Heart left ventricle (tissue), 16 donors: Measurements from ENCODE around the gene TRIM75. TPM values are rescaled to one million over a fixed set of nuclear protein-coding genes. Genes with fewer than 3 reads are reported as not detected.

Source experiments
- ATAC-seq, 4 donors: fragments of 200-7000 bp; cut with Tn5 transposase; one replicate each; pipeline ENCODE4 v1.9.1; 2020 to 2022; ENCODE audit warnings: moderate library complexity in 4 of 4, mild to moderate bottlenecking in 3 of 4, moderate number of reproducible peaks in 1 of 4
- DNase-seq, 5 donors: peaks; one replicate each; pipeline ENCODE4 v3.0.0-alpha.2; 2020
- H3K27ac ChIP-seq, 12 donors: fragments of 200-600 bp; sonication (generic) in 4 of 12; one replicate each; pipeline versions ENCODE4 v1.5.0 to v1.8.0; 2016 to 2022; ENCODE audit warnings: mild to moderate bottlenecking in 2 of 12
- H3K27me3 ChIP-seq, 9 donors: fragments of 200-600 bp; sonication (generic) in 2 of 9; one replicate each; pipeline versions ENCODE4 v1.5.1 to v1.8.0; 2016 to 2022; ENCODE audit warnings: mild to moderate bottlenecking in 3 of 9
- H3K36me3 ChIP-seq, 9 donors: fragments of 200-600 bp; sonication (generic) in 2 of 9; one replicate each; pipeline versions ENCODE4 v1.5.0 to v1.8.0; 2018 to 2022; ENCODE audit warnings: mild to moderate bottlenecking in 2 of 9
- H3K4me1 ChIP-seq, 12 donors: fragments of 200-600 bp; sonication (generic) in 4 of 12; one replicate each; pipeline versions ENCODE4 v1.5.0 to v1.8.0; 2016 to 2022; ENCODE audit warnings: mild to moderate bottlenecking in 3 of 12
- H3K4me3 ChIP-seq, 12 donors: fragments of 200-600 bp; sonication (generic) in 4 of 12; one replicate each; pipeline versions ENCODE4 v1.5.0 to v1.8.0; 2017 to 2022; ENCODE audit warnings: mild to moderate bottlenecking in 9 of 12, moderate library complexity in 4 of 12
- H3K9me3 ChIP-seq, 12 donors: fragments of 200-600 bp; sonication (generic) in 4 of 12; one replicate each; pipeline versions ENCODE4 v1.5.0 to v1.8.0; 2016 to 2022; ENCODE audit warnings: mild to moderate bottlenecking in 1 of 12
- CTCF ChIP-seq, 12 donors: fragments of 200-600 bp; sonication (generic) in 4 of 12; IDR thresholded peaks; one replicate each; pipeline versions ENCODE4 v1.5.0 to v1.8.0; 2018 to 2022; ENCODE audit warnings: antibody characterized with exemption in 12 of 12, mild to moderate bottlenecking in 5 of 12
- POLR2A ChIP-seq, 2 donors: fragments of 450-650 bp; IDR thresholded peaks; one replicate each; pipeline ENCODE4 v1.6.1; 2017; ENCODE audit warnings: antibody characterized with exemption in 2 of 2, mild to moderate bottlenecking in 2 of 2, moderate library complexity in 2 of 2
- WGBS, 4 donors: extraction: QIAGEN DNeasy Blood & Tissue Kit in 2 of 4; methylation state at CpG; one replicate each; pipeline versions ENCODE4 v1.1.5 to v1.1.7; 2013 to 2018; 5-methylcytosine and 5-hydroxymethylcytosine counted together
- intact Hi-C, 10 donors: fragments of 100-400 bp; cut with DNase I; formaldehyde crosslinking; loops; one replicate each; pipeline versions ENCODE4 v1.11.1 to v1.14.2; 2022
- polyA plus RNA-seq, 2 donors: library from polyadenylated mRNA; stranded (reverse); fragments of 200-250 nt; gene quantifications; one replicate each; pipeline ENCODE4 v1.2.3, GENCODE V29; 2013
- total RNA-seq, 9 donors: library from RNA; depleted of rRNA in 2 of 9; stranded (reverse); fragments of >200 nt in 2 of 9; fragmentation: NEBNext Ultra II Directional in 3 of 9; extraction: Animal tissue kit (Norgen Biotek cat#: 25700) in 3 of 9; gene quantifications; one replicate each; pipeline versions ENCODE4 v1.1.0 to v1.2.4, GENCODE V29; 2016 to 2023
- donor health status: ischemic (EF 13 %, LVEDD 7.1; RV severe dilation, severe dysfunction).
- donor health status: healthy with polysubstance abuse.
- donor health status: DM: no; HTN: yes; CAD: no.
- donor health status: DM: no; HTN: no; CAD: no.
- donor health status: ischemic (EF 25% LVEDD 6.9; RV normal size, moderate dysfunction).
- donor health status: ischemic (EF 25% LVEDD 5.7; RV mildly dilated, moderate dysfunction).
- donor health status: healthy.
- donor health status: DM: yes; HTN: yes; CAD: no.
- donor health status: ischemic (EF 35%, LVEDD 5.7; RV mildly dilated, moderate dysfunction).
- donor health status: nonischemic (EF 11% LVEDD 7.7; RV severe dilation, severe dysfunction).
- donor health status: DM: yes; HTN: yes; CAD: no.
- donor health status: PGD.
- donor health status: ischemic (EF 29% LVEDD 5.4; RV normal size, mild dysfunction).
- donor health status: nonischemic (EF 23%, LVEDD 6.1; RV moderate dilation, normal function).

TRIM75 gene
- total and polyA plus RNA-seq, 11 donors, result not detected

- no peak for ATAC-seq
- Histone ChIP-seq H3K27me3 (no peaks in the 10 kb centered on the region), H3K4me3 (no peak within 1 kb of the TSS), H3K4me1 (no peaks in the 10 kb centered on the region), H3K27ac (no peak within 1 kb of the TSS), H3K36me3 (no peaks in the 10 kb centered on the region), H3K9me3 (no peaks in the 10 kb centered on the region)
- intact Hi-C loops, result no loop called here
- DNase-seq, result no peak
- WGBS, 4 donors, result 94 to 96% (median 95%) methylated on average over 41 of the region's 41 CpGs
- no peak for TF ChIP-seq CTCF (IDR thresholded peaks at IDR 0.05)
Observed at GRCh38 chr4:165031436-165032211, 22.0 kb upstream of the TRIM75 start, which contains the start of gene TRIM60. Gene TRIM60, plus strand, starts transcription at chr4:165031999. Its CDS starts 8,074 bp downstream, at chr4:165040073.

GRCh38 chr4:165048170-165048569 lies 5.5 kb upstream of the TRIM75 start:
- intact Hi-C loops, result no loop called here
- ATAC-seq (no peak), DNase-seq (no peak)
- Histone ChIP-seq H3K9me3 (no peaks in the 10 kb centered on the region), H3K36me3 (no peaks in the 10 kb centered on the region), H3K4me1 (no peaks in the 10 kb centered on the region), H3K4me3 (no peak overlapping the region), H3K27ac (no peak overlapping the region), H3K27me3 (no peaks in the 10 kb centered on the region)
- no peak for TF ChIP-seq CTCF (IDR thresholded peaks at IDR 0.05)
- TF ChIP-seq POLR2A (IDR thresholded peaks at IDR 0.05), result no peak
- WGBS, 4 donors, result 68 to 77% (median 72%) methylated on average over 5 of the region's 5 CpGs

GRCh38 chr4:165052627-165053026 lies 1.0 kb upstream of the TRIM75 start:
- TF ChIP-seq CTCF (IDR thresholded peaks at IDR 0.05) (no peak), POLR2A (IDR thresholded peaks at IDR 0.05) (no peak)
- ATAC-seq (no peak), DNase-seq (no peak)
- H3K4me1 ChIP-seq, result no peaks in the 10 kb centered on the region
- no peak overlapping the region for H3K27ac ChIP-seq
- H3K9me3 ChIP-seq, result no peaks in the 10 kb centered on the region
- WGBS, 4 donors, result 31 to 44% (median 35%) methylated on average over 3 of the region's 3 CpGs
- no peak overlapping the region for H3K4me3 ChIP-seq
- no peaks in the 10 kb centered on the region for H3K27me3 ChIP-seq
- intact Hi-C loops, result no loop called here
- H3K36me3 ChIP-seq, result no peaks in the 10 kb centered on the region

GRCh38 chr4:165055601-165056000 lies 1.9 kb downstream of the TRIM75 start:
- Histone ChIP-seq H3K4me3 (no peak overlapping the region), H3K27me3 (no peaks in the 10 kb centered on the region), H3K9me3 (no peaks in the 10 kb centered on the region), H3K27ac (no peak overlapping the region), H3K36me3 (no peaks in the 10 kb centered on the region), H3K4me1 (no peaks in the 10 kb centered on the region)
- intact Hi-C loops, result no loop called here
- TF ChIP-seq CTCF (IDR thresholded peaks at IDR 0.05), result no peak
- no peak for TF ChIP-seq POLR2A (IDR thresholded peaks at IDR 0.05)
- WGBS, 4 donors, result 87 to 93% (median 91%) methylated on average over 9 of the region's 9 CpGs
- ATAC-seq, result no peak
- no peak for DNase-seq
